ENCODE results near the gene PLA2G4C. TPM values are rescaled to one million over a fixed set of nuclear protein-coding genes. Genes with fewer than 3 reads are reported as not detected.
"Not testable (repeated sequence)": the region's sequence is repeated elsewhere in the genome, so short reads cannot be mapped to it uniquely, and the experiment has no call there.

The PLA2G4C gene
- total RNA-seq, 1 donor from 2014 or later, result 7.1 TPM

GRCh38 chr19:48113190-48113917 is 2.7 kb upstream of the PLA2G4C start:
- no peak for DNase-seq (ENCODE audit: low spot score)

GRCh38 chr19:48111280-48111679 is 663 bp upstream of the PLA2G4C start:
- DNase-seq (ENCODE audit: low spot score), result no peak

GRCh38 chr19:48108997-48109782 is 1.4 kb downstream of the PLA2G4C start:
- no peak for DNase-seq (ENCODE audit: low spot score)

GRCh38 chr19:48103922-48104321 is 6.7 kb downstream of the PLA2G4C start:
- DNase-seq (ENCODE audit: low spot score), result no peak

GRCh38 chr19:48102870-48103751 is 7.5 kb downstream of the PLA2G4C start:
- DNase-seq (ENCODE audit: low spot score), result no peak

GRCh38 chr19:48095612-48096175 is 14.9 kb downstream of the PLA2G4C start:
- no peak for DNase-seq (ENCODE audit: low spot score)

GRCh38 chr19:48094855-48095203 is 15.8 kb downstream of the PLA2G4C start:
- DNase-seq (ENCODE audit: low spot score), result no peak

GRCh38 chr19:48094129-48094854 is 16.3 kb downstream of the PLA2G4C start:
- DNase-seq (ENCODE audit: low spot score), result no peak

GRCh38 chr19:48091111-48091718 is 19.4 kb downstream of the PLA2G4C start:
- DNase-seq (ENCODE audit: low spot score), result not testable (repeated sequence)

GRCh38 chr19:48090281-48090802 is 20.3 kb downstream of the PLA2G4C start:
- DNase-seq (ENCODE audit: low spot score), result no peak

- DNase-seq (ENCODE audit: low spot score), result not testable (repeated sequence)
Measured at GRCh38 chr19:48088991-48089390, 21.6 kb downstream of the PLA2G4C start.

GRCh38 chr19:48085904-48086864 is 24.4 kb downstream of the PLA2G4C start:
- no peak for DNase-seq (ENCODE audit: low spot score)

GRCh38 chr19:48085076-48085475 is 25.5 kb downstream of the PLA2G4C start:
- DNase-seq (ENCODE audit: low spot score), result no peak

GRCh38 chr19:48081106-48081505 is 29.5 kb downstream of the PLA2G4C start:
- DNase-seq (ENCODE audit: low spot score), result no peak

GRCh38 chr19:48070177-48070769 is 40.3 kb downstream of the PLA2G4C start:
- DNase-seq (ENCODE audit: low spot score), result not testable (repeated sequence)

- DNase-seq (ENCODE audit: low spot score), result no peak
Measured at GRCh38 chr19:48069435-48069834, 41.2 kb downstream of the PLA2G4C start.

- DNase-seq (ENCODE audit: low spot score), result no peak
Measured at GRCh38 chr19:48064509-48064908, 46.1 kb downstream of the PLA2G4C start.
